GM21360 (cell line): ENCODE results near the gene CSRNP2.
"Not testable (repeated sequence)": the region's sequence is repeated elsewhere in the genome, so short reads cannot be mapped to it uniquely, and the experiment has no call there.

Experiments used
- ATAC-seq: cut with Tn5 transposase; IDR thresholded peaks from one replicate; pipeline ENCODE4 v1.9.1; 2021; ENCODE audit warnings: mild to moderate bottlenecking, moderate library complexity; ENCODE audit not compliant: unreplicated experiment

The CSRNP2 gene

GRCh38 chr12:51028813-51029150 lies 54.6 kb downstream of the CSRNP2 start:
- ATAC-seq, result no peak

- no peak for ATAC-seq
These were observed 55.1 kb downstream of the CSRNP2 start for GRCh38 chr12:51028126-51028812.

- ATAC-seq, result no peak
These were observed 56.0 kb downstream of the CSRNP2 start for GRCh38 chr12:51027342-51027835.

- ATAC-seq, result peak; percentile 87
These were observed 57.4 kb downstream of the CSRNP2 start, which contains the start of gene SLC11A2 for GRCh38 chr12:51025836-51026638. Gene SLC11A2 (minus strand): TSS chr12:51026384. CDS start chr12:51010728, 15,656 bp downstream.

GRCh38 chr12:51025338-51025835 lies 58.0 kb downstream of the CSRNP2 start:
- no peak for ATAC-seq

GRCh38 chr12:51023625-51024382 lies 59.6 kb downstream of the CSRNP2 start:
- no peak for ATAC-seq

GRCh38 chr12:51021694-51022093 lies 61.7 kb downstream of the CSRNP2 start:
- no peak for ATAC-seq

- no peak for ATAC-seq
These were observed 62.8 kb downstream of the CSRNP2 start for GRCh38 chr12:51020448-51021182.

- ATAC-seq, result no peak
These were observed 63.5 kb downstream of the CSRNP2 start for GRCh38 chr12:51019927-51020326.

- no peak for ATAC-seq
These were observed 64.4 kb downstream of the CSRNP2 start for GRCh38 chr12:51018956-51019355.

GRCh38 chr12:51017452-51017851 lies 65.9 kb downstream of the CSRNP2 start:
- ATAC-seq, result no peak

GRCh38 chr12:51014467-51014866 lies 68.9 kb downstream of the CSRNP2 start:
- not testable (repeated sequence) for ATAC-seq

- no peak for ATAC-seq
These were observed 70.0 kb downstream of the CSRNP2 start for GRCh38 chr12:51013441-51013840.

- no peak for ATAC-seq
These were observed 70.7 kb downstream of the CSRNP2 start for GRCh38 chr12:51012570-51013236.

- no peak for ATAC-seq
These were observed 71.4 kb downstream of the CSRNP2 start for GRCh38 chr12:51011955-51012354.
